GM18868 (cell line): Measurements from ENCODE around the gene GYPC.
"Not testable (repeated sequence)": the region's sequence is repeated elsewhere in the genome, so short reads cannot be mapped to it uniquely, and the experiment has no call there.

Experiments used
- ATAC-seq: cut with Tn5 transposase; IDR thresholded peaks from one replicate; pipeline ENCODE4 v1.9.1; 2021; ENCODE audit warnings: mild to moderate bottlenecking, moderate library complexity; ENCODE audit not compliant: unreplicated experiment

The GYPC gene

GRCh38 chr2:126698376-126698775 is 42.4 kb downstream of the GYPC start:
- no peak for ATAC-seq

- no peak for ATAC-seq
Measured at GRCh38 chr2:126699018-126699417, 43.1 kb downstream of the GYPC start.

GRCh38 chr2:126699716-126700581 is 44.0 kb downstream of the GYPC start:
- no peak for ATAC-seq

GRCh38 chr2:126700677-126701076 is 44.7 kb downstream of the GYPC start:
- no peak for ATAC-seq

- ATAC-seq = no peak
Measured at GRCh38 chr2:126703311-126703710, 47.4 kb downstream of the GYPC start.

GRCh38 chr2:126704434-126705160 is 48.6 kb downstream of the GYPC start:
- no peak for ATAC-seq

- no peak for ATAC-seq
Measured at GRCh38 chr2:126707191-126707590, 51.2 kb downstream of the GYPC start.

- no peak for ATAC-seq
Measured at GRCh38 chr2:126707941-126708340, 52.0 kb downstream of the GYPC start.

- ATAC-seq = peak; percentile 29
Measured at GRCh38 chr2:126714191-126714965, 58.4 kb downstream of the GYPC start.

- no peak for ATAC-seq
Measured at GRCh38 chr2:126715111-126715510, 59.2 kb downstream of the GYPC start.

- no peak for ATAC-seq
Measured at GRCh38 chr2:126715576-126716406, 59.8 kb downstream of the GYPC start.

GRCh38 chr2:126717277-126717676 is 61.3 kb downstream of the GYPC start:
- not testable (repeated sequence) for ATAC-seq

GRCh38 chr2:126717928-126718327 is 62.0 kb downstream of the GYPC start:
- ATAC-seq = no peak

GRCh38 chr2:126719191-126719832 is 63.4 kb downstream of the GYPC start:
- ATAC-seq = no peak

GRCh38 chr2:126719833-126720351 is 63.9 kb downstream of the GYPC start:
- no peak for ATAC-seq

- peak; percentile 47 for ATAC-seq
Measured at GRCh38 chr2:126720638-126721037, 64.7 kb downstream of the GYPC start.

GRCh38 chr2:126722081-126722480 is 66.1 kb downstream of the GYPC start:
- no peak for ATAC-seq

- no peak for ATAC-seq
Measured at GRCh38 chr2:126722546-126722945, 66.6 kb downstream of the GYPC start.

GRCh38 chr2:126723281-126723815 is 67.4 kb downstream of the GYPC start:
- no peak for ATAC-seq
